WI38 (cell line): ENCODE measurements around the gene RAI14.

Source experiments
- H3K4me3 ChIP-seq: 2 replicates; pipeline ENCODE4 v1.5.1; 2011; ENCODE audit warnings: low read depth, mild to moderate bottlenecking, control low read depth, low read length
- CTCF ChIP-seq: IDR thresholded peaks from 2 replicates; pipeline ENCODE4 v1.5.1; 2012; ENCODE audit warnings: low read depth, mild to moderate bottlenecking, control low read depth, low read length

RAI14 gene

GRCh38 chr5:34694012-34694411, 37.9 kb downstream of the RAI14 start:
- no peak for TF ChIP-seq CTCF
- H3K4me3 ChIP-seq, result no peak overlapping the region

- no peak overlapping the region for H3K4me3 ChIP-seq
- TF ChIP-seq CTCF, result no peak
These were observed 38.6 kb downstream of the RAI14 start for GRCh38 chr5:34694685-34695084.

- H3K4me3 ChIP-seq, result no peak overlapping the region
- no peak for TF ChIP-seq CTCF
These were observed 39.3 kb downstream of the RAI14 start for GRCh38 chr5:34695275-34696027.

GRCh38 chr5:34697308-34698108, 41.4 kb downstream of the RAI14 start:
- no peak for TF ChIP-seq CTCF

GRCh38 chr5:34698109-34698419, 41.9 kb downstream of the RAI14 start:
- no peak for TF ChIP-seq CTCF
- no peak overlapping the region for H3K4me3 ChIP-seq

More at GRCh38 chr5:34697308-34698108, 41.4 kb downstream of the RAI14 start:
- no peak overlapping the region for H3K4me3 ChIP-seq

- TF ChIP-seq CTCF, result no peak
- no peak overlapping the region for H3K4me3 ChIP-seq
These were observed 42.6 kb downstream of the RAI14 start for GRCh38 chr5:34698754-34699153.
